Endothelial cell of umbilical vein (primary cell): ENCODE results near the gene TMEM266. TPM values are rescaled to one million over a fixed set of nuclear protein-coding genes. Genes with fewer than 3 reads are reported as not detected.

Experiments used
- BruUV-seq: library from RNA; stranded (reverse); fragments of 400-500 nt; replicated peaks from 2 replicates; lab custom pipeline; 2021; lab: Mats Ljungman, UMichigan
- CTCF ChIA-PET: fragments of 300-600, 350-600 bp; sonication (Branson Sonifier 250); formaldehyde crosslinking; loops from one replicate; lab custom pipeline; 2021; ENCODE audit warnings: antibody characterized with exemption, inconsistent platforms; lab: Charles Lee
- POLR2A ChIA-PET: fragments of 300-600, 350-600 bp; sonication (Branson Sonifier 250); formaldehyde crosslinking; loops from one replicate; lab custom pipeline; 2021; ENCODE audit warnings: antibody characterized with exemption, inconsistent platforms; lab: Charles Lee
- DNase-seq: peaks from one replicate; pipeline ENCODE4 v3.0.0-alpha.2; 2011; ENCODE audit warnings: low read depth, low spot score
- FAIRE-seq: peaks from 2 replicates; lab custom pipeline; 2011; peaks lifted over from hg19 to GRCh38; lab: Jason Lieb, UNC
- H2AFZ ChIP-seq: 2 replicates; pipeline ENCODE4 v1.6.0; 2012; ENCODE audit warnings: low read depth, low read length, control low read depth, inconsistent platforms
- H3K27ac ChIP-seq: 2 replicates; pipeline ENCODE4 v1.5.1; 2011; ENCODE audit warnings: low read depth, mild to moderate bottlenecking, control low read depth, low read length, moderate library complexity; ENCODE audit not compliant: insufficient read depth
- H3K27me3 ChIP-seq, 2 experiments: 2 replicates each; pipeline versions ENCODE4 v1.6.0 to v1.6.1; 2011; ENCODE audit warnings: low read length in 2 of 2, mixed read lengths in 1 of 2; ENCODE audit not compliant: control insufficient read depth in 2 of 2, insufficient read depth in 2 of 2
- H3K36me3 ChIP-seq, 2 experiments: 2 replicates in 1 of 2; 3 replicates in 1 of 2; pipeline ENCODE4 v1.5.1; 2011; ENCODE audit warnings: low read length in 2 of 2, mild to moderate bottlenecking in 1 of 2, moderate library complexity in 1 of 2; ENCODE audit not compliant: control insufficient read depth in 2 of 2, insufficient read depth in 2 of 2; ENCODE audit errors: extremely low read depth in 1 of 2
- H3K4me1 ChIP-seq: 3 replicates; pipeline ENCODE4 v1.5.1; 2011; ENCODE audit warnings: mild to moderate bottlenecking, low read length; ENCODE audit not compliant: control insufficient read depth, insufficient read depth; ENCODE audit errors: extremely low read depth
- H3K4me2 ChIP-seq: 2 replicates; pipeline ENCODE4 v1.6.1; 2011; ENCODE audit warnings: low read length, control low read depth, mixed read lengths; ENCODE audit not compliant: insufficient read depth
- H3K4me3 ChIP-seq, 3 experiments: fragments of 200-600 bp in 1 of 3; sonication (generic), shearing (Covaris generic) in 1 of 3; replicated peaks in 1 of 3; 2 replicates each; pipeline ENCODE4 v1.5.1; 2011 to 2016; ENCODE audit warnings: control low read depth in 3 of 3, low read length in 3 of 3, mild to moderate bottlenecking in 2 of 3, inconsistent platforms in 1 of 3, low read depth in 1 of 3, moderate library complexity in 1 of 3; ENCODE audit not compliant: insufficient read depth in 1 of 3
- H3K79me2 ChIP-seq: 2 replicates; pipeline ENCODE4 v1.6.0; 2012; ENCODE audit warnings: low read length, inconsistent platforms; ENCODE audit not compliant: control insufficient read depth, insufficient read depth
- H3K9ac ChIP-seq: replicated peaks from 2 replicates; pipeline ENCODE3; 2011; ENCODE audit warnings: low read length, control low read depth; ENCODE audit not compliant: insufficient read depth; ENCODE audit errors: extremely low read depth
- H3K9me1 ChIP-seq: replicated peaks from 3 replicates; pipeline ENCODE4 v1.6.0; 2011; ENCODE audit warnings: mild to moderate bottlenecking, low read length; ENCODE audit not compliant: control insufficient read depth, insufficient read depth; ENCODE audit errors: extremely low read depth
- H3K9me3 ChIP-seq: replicated peaks from 2 replicates; pipeline ENCODE4 v1.5.1; 2012; ENCODE audit warnings: low read length, inconsistent platforms; ENCODE audit not compliant: control insufficient read depth, insufficient read depth
- H4K20me1 ChIP-seq: replicated peaks from 2 replicates; pipeline ENCODE3; 2011; ENCODE audit warnings: mild to moderate bottlenecking, low read length; ENCODE audit not compliant: control insufficient read depth, insufficient read depth; ENCODE audit errors: extremely low read depth
- EZH2 ChIP-seq: IDR thresholded peaks from 2 replicates; pipeline ENCODE4 v1.6.1; 2012; ENCODE audit warnings: borderline replicate concordance, low read depth, mild to moderate bottlenecking, moderate library complexity, low read length, inconsistent platforms; ENCODE audit not compliant: severe bottlenecking
- FOS ChIP-seq: IDR thresholded peaks from 2 replicates; pipeline ENCODE4 v1.6.1; 2011; ENCODE audit warnings: mild to moderate bottlenecking, low read length, moderate library complexity, borderline replicate concordance; ENCODE audit not compliant: insufficient read depth
- GATA2 ChIP-seq: IDR thresholded peaks from 2 replicates; pipeline ENCODE4 v1.7.0; 2011; ENCODE audit warnings: low read depth, mild to moderate bottlenecking, moderate library complexity, mixed read lengths, low read length; ENCODE audit not compliant: insufficient read length, insufficient read depth
- JUN ChIP-seq: IDR thresholded peaks from 2 replicates; pipeline ENCODE4 v1.6.1; 2011; ENCODE audit warnings: borderline replicate concordance, low read depth; ENCODE audit not compliant: insufficient read length, insufficient read depth
- MYC ChIP-seq: IDR thresholded peaks from one replicate; pipeline ENCODE4 v1.6.1; 2011; ENCODE audit warnings: mild to moderate bottlenecking, low read depth, low read length
- POLR2A ChIP-seq: IDR thresholded peaks from 2 replicates; pipeline ENCODE4 v1.6.1; 2012; ENCODE audit warnings: low read depth, mild to moderate bottlenecking, control low read depth, low read length
- POLR2AphosphoS5 ChIP-seq: IDR thresholded peaks from 2 replicates; pipeline ENCODE4 v1.6.1; 2012; ENCODE audit warnings: low read depth, mild to moderate bottlenecking, control low read depth, low read length, moderate library complexity; ENCODE audit not compliant: insufficient read depth
- dilution Hi-C: fragments of 300-500 bp; cut with MboI; formaldehyde crosslinking; loops from one replicate; pipeline ENCODE4 v1.15.0; 2019; ENCODE audit warnings: low sequenced_read_pairs; ENCODE audit not compliant: extremely low pct_ligation_motif_present
- intact Hi-C: fragments of 100-400 bp; cut with micrococcal nuclease; formaldehyde crosslinking; loops from one replicate; pipeline ENCODE4 v1.10.0; 2022
- polyA plus RNA-seq, 4 experiments: library from polyadenylated mRNA; depleted of rRNA in 3 of 4; stranded (reverse) in 3 of 4; unstranded in 1 of 4; fragments of >200 nt; gene quantifications; 2 replicates each; pipeline versions ENCODE4 v1.2.1 to v1.2.3, GENCODE V29; 2011 to 2012; ENCODE audit warnings: missing spikeins in 1 of 4
- total RNA-seq: library from RNA; stranded (reverse); gene quantifications from 2 replicates; pipeline ENCODE4 v1.2.3, GENCODE V29; 2021
- TF ChIP-seq, protein P1 (sequence below): IDR thresholded peaks from 2 replicates; pipeline ENCODE4 v1.6.1; 2011; ENCODE audit not compliant: insufficient read depth, insufficient read length
- TF ChIP-seq, protein P2 (sequence below), 2 donors: IDR thresholded peaks; 1 replicate in 1 of 2; 2 replicates in 1 of 2; pipeline ENCODE4 v1.5.1; 2011; ENCODE audit warnings: low read length in 2 of 2, mild to moderate bottlenecking in 2 of 2, moderate library complexity in 2 of 2, control low read depth in 1 of 2, inconsistent platforms in 1 of 2, low read depth in 1 of 2; ENCODE audit not compliant: insufficient read depth in 1 of 2; ENCODE audit errors: extremely low read depth in 1 of 2

The TMEM266 gene
- total and polyA plus RNA-seq, 2 donors (not counting 3 experiments of a cell fraction or from before 2014, with no cell fraction given): not detected

DNA sequence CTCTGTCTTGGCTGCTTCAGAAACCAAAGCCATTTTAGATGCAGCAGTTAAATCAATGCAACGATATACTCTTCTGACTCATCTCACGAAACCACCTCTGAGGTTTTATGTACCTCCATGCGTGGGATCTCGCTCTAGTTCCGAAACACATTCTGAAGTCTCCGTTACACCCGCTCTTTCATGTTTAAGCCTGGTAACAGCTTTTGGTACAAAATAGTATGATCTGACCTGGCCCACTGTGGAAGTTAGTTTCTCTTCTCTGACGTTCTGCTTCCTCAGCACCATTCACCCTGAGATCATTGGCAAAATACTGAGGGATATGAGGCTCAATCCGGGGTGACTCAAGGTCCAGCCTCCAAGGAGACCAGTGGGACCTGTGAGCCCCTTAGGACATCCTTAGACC is 121.9 kb downstream of the TMEM266 start:
- ChIA-PET CTCF (interaction anchor here (1.1 to 1.4 kb wide), 2 partner anchors 25 to 31 kb away, joined by 4 to 5 read pairs; no protein-coding TSS in a partner anchor), POLR2A (interaction anchor here (0.6 kb wide), 1 partner anchor 155 kb away, joined by 3 read pairs; the partner anchor contains the start of gene ISL2)
- Histone ChIP-seq H3K36me3 (no peaks in the 10 kb centered on the region), H3K27me3 (peaks cover 0 to 7% of the 10 kb centered on the region in 2 experiments), H3K9ac (no peak overlapping the region), H3K4me2 (no peak overlapping the region), H3K9me3 (no peaks in the 10 kb centered on the region), H3K4me3 (no peak overlapping the region), H2AFZ (no peak overlapping the region), H4K20me1 (no peaks in the 10 kb centered on the region), H3K4me1 (peaks cover 3% of the 10 kb centered on the region), H3K79me2 (no peaks in the 10 kb centered on the region), H3K27ac (no peak overlapping the region), H3K9me1 (no peaks in the 10 kb centered on the region)
- DNase-seq (no peak), FAIRE-seq (no peak)
- TF ChIP-seq POLR2AphosphoS5 (no peak), JUN (no peak), FOS (no peak), EZH2 (no peak), GATA2 (no peak), POLR2A (no peak), MYC (no peak)
- TF ChIP-seq, protein P1, sequence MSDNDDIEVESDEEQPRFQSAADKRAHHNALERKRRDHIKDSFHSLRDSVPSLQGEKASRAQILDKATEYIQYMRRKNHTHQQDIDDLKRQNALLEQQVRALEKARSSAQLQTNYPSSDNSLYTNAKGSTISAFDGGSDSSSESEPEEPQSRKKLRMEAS: no peak
- TF ChIP-seq, protein P2, sequence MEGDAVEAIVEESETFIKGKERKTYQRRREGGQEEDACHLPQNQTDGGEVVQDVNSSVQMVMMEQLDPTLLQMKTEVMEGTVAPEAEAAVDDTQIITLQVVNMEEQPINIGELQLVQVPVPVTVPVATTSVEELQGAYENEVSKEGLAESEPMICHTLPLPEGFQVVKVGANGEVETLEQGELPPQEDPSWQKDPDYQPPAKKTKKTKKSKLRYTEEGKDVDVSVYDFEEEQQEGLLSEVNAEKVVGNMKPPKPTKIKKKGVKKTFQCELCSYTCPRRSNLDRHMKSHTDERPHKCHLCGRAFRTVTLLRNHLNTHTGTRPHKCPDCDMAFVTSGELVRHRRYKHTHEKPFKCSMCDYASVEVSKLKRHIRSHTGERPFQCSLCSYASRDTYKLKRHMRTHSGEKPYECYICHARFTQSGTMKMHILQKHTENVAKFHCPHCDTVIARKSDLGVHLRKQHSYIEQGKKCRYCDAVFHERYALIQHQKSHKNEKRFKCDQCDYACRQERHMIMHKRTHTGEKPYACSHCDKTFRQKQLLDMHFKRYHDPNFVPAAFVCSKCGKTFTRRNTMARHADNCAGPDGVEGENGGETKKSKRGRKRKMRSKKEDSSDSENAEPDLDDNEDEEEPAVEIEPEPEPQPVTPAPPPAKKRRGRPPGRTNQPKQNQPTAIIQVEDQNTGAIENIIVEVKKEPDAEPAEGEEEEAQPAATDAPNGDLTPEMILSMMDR (IDR thresholded peaks at IDR 0.05; ENCODE audit: extremely low read depth in 1 of 2, insufficient read depth in 1 of 2, low read depth in 1 of 2, low read length in 2 of 2): no peak
- intact Hi-C loops (no loop called here), dilution Hi-C loops (no loop called here)
- no TSS peak for BruUV-seq
